Fibroblast of mammary gland (primary cell): ENCODE data around the gene MALAT1.
A peak's percentile ranks its signal among the peaks of the same experiment; 100 is the strongest.

Experiments
- DNase-seq: peaks from one replicate; pipeline ENCODE4 v3.0.0-alpha.2; 2010; ENCODE audit warnings: low read depth
- H3K4me3 ChIP-seq: 2 replicates; pipeline ENCODE4 v1.5.1; 2011; ENCODE audit warnings: low read depth, mild to moderate bottlenecking, low read length, moderate library complexity; ENCODE audit not compliant: control insufficient read depth
- CTCF ChIP-seq: conservative IDR thresholded peaks from 2 replicates; pipeline ENCODE4 v1.5.1; 2011; ENCODE audit warnings: low read depth, low read length, inconsistent platforms; ENCODE audit not compliant: control insufficient read depth, insufficient read depth

MALAT1 gene

GRCh38 chr11:65474864-65475263 is 24.0 kb upstream of the MALAT1 start:
- H3K4me3 ChIP-seq: no peak overlapping the region
- no peak for DNase-seq
- no peak for TF ChIP-seq CTCF

DNA sequence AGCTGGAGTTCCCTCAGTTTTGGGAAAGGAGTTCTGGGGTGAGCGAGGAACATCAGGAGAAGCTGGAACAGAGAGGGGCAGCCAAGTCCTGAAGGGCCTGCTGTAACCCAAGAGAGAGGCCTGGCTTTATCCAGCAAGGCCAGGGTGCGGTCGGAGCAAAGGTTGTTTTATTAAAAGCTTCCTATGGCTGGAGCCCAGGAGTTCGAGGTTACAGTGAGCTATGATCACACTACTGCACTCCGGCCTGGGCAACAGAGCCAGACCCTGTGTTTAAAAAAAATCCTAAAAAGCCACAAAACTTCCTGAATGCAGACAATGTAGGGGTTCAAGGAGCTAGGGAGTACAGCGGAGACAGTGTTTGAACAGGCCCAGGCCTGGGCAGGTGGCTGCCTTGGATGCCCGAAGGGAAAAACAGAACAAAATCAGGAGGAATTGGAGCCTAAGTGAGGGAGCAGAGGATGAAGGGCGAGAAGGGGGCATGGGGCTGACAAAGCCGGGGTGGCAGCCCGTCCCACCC is 22.2 kb upstream of the MALAT1 start:
- H3K4me3 ChIP-seq: peak overlapping the region; percentile 73
- no peak for TF ChIP-seq CTCF
- peak; percentile 64 for DNase-seq

DNA sequence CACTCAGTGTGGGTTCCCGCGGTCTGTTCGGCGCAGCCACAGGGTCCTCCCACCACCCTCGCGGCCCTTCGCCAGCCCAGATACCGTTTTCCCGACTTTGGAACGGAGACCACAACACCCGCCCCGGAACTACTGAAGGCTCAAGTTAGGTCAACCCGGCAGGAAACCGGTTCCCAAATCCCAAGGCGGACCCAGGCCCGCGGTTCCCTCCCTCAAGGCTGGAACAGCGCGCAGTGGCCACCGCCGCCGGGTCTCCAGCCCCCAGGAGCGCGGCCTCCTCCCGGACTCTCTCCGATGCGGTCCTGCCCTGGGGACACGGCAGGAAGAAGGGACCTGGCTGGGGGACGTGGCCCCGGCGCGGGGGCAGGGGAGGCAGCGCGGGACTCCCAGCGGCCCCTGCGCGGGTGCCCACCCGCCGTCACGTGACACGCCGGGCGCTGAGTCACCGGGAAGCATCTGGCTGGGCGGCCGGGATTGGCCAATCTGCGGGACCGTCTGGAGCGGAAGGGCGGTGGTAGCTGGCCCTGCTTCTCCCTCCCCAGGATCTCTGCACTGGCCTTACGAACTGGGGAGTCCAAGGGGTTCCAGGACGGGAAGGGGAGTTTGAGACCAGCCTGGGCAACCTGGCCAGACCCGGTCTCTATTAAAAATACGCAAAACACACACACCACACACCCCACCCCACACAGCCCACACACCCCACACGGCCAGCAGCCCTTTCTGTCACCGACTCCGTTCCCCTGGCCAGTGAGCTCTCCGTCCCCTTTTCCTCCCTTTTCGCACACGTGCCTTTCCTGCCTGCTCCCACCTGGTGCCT is 21.5 kb upstream of the MALAT1 start:
- no peak for TF ChIP-seq CTCF
- DNase-seq: peak; percentile 93
- peak overlapping the region; percentile 73 for H3K4me3 ChIP-seq

- peak; percentile 87 for DNase-seq
- peak overlapping the region; percentile 36 for H3K4me3 ChIP-seq
These were observed 20.3 kb upstream of the MALAT1 start for GRCh38 chr11:65478388-65479183.

DNA sequence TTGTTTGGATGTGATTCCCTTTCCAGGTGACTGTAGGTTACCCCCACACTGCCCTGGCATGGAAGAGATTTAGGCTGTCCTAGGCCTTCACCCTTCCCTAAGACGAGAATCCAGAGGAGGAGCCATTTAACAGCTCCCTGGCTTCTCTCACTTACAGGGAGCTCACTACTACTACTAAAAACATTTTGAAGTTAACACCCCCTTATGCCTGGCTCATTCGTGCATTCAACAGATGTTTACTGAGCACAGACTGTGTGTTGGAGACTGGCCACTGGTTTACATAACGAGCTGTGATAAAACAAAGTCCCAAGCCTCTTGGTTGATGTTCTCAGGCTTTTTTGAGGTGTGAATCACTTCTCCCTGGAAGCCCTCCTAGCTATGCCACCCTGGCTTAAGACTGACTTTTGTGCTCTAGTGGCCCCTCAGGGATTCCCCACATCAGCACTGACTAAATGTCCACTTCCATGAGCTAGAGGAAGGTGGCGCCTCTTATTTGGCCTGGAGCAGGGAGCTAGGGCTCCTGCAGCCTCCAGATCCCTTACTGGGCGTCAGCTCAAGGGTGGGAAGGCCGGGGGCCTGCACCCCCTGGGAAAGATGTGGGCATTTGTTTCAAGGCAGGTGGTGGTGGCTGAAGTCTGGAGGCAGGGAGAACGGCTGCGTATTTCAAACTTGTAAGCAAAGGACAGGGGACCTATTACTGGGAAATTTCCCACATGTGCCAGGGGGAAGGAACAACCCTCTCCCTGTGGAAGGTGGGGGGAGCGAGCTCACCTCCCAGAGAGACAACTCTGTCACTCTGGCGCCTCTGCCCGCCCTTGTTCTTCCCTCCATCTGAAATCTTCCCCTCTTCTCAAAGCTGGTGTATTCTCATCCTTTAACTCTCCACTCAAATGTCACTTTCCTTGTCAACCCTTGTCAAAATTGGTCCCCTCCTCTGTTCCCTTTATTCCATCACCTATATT is 19.4 kb upstream of the MALAT1 start:
- DNase-seq: peak; percentile 98
- H3K4me3 ChIP-seq: peak overlapping the region; percentile 36
- peak; percentile 54 for TF ChIP-seq CTCF

More at GRCh38 chr11:65478388-65479183, 20.3 kb upstream of the MALAT1 start:
- no peak for TF ChIP-seq CTCF
